Measurements from ENCODE around the gene CREB3L2. TPM values are rescaled to one million over a fixed set of nuclear protein-coding genes. Genes with fewer than 3 reads are reported as not detected.

The CREB3L2 gene
- total and polyA plus RNA-seq, 2 donors (not counting 1 experiment from before 2014, with no cell fraction given): 39.3 to 63.7 TPM

GRCh38 chr7:137948083-137948844 is 53.6 kb downstream of the CREB3L2 start:
- no peaks in the 10 kb centered on the region for H3K27me3 ChIP-seq (ENCODE audit: control insufficient read depth, insufficient read depth, low read length)
- no peak overlapping the region for H3K27ac ChIP-seq (ENCODE audit: insufficient read depth, low read length)
- H3K9me3 ChIP-seq (ENCODE audit: control insufficient read depth, insufficient read depth, low read depth, low read length): no peaks in the 10 kb centered on the region
- H3K4me2 ChIP-seq (ENCODE audit: extremely low read depth, insufficient read depth, low read length): no peak overlapping the region
- peaks cover 11% of the 10 kb centered on the region for H3K4me1 ChIP-seq (ENCODE audit: control insufficient read depth, extremely low read depth, insufficient read depth, low read length)
- DNase-seq (ENCODE audit: low read depth in 2 of 2): no peak
- H3K79me2 ChIP-seq (ENCODE audit: control insufficient read depth, insufficient read depth, low read length): peaks cover 65% of the 10 kb centered on the region
- H2AFZ ChIP-seq (ENCODE audit: low read length): no peak overlapping the region
- TF ChIP-seq EZH2 (IDR thresholded peaks at IDR 0.05; ENCODE audit: low read length, missing control alignments): no peak
- TF ChIP-seq CTCF (conservative IDR thresholded peaks at IDR 0.05 in 1 of 2, IDR thresholded peaks at IDR 0.05 in 1 of 2; ENCODE audit: low read depth in 1 of 2, low read length in 2 of 2): no peak
- no peak overlapping the region for H3K4me3 ChIP-seq (replicated peaks in 1 of 4; ENCODE audit: control extremely low read depth in 1 of 4, insufficient read depth in 1 of 4, low read depth in 3 of 4, low read length in 4 of 4)
- peaks cover 2% of the 10 kb centered on the region for H3K36me3 ChIP-seq (ENCODE audit: control insufficient read depth, insufficient read depth, low read length)
- no peak overlapping the region for H3K9ac ChIP-seq (ENCODE audit: insufficient read depth, low read length)
- no peaks in the 10 kb centered on the region for H4K20me1 ChIP-seq (ENCODE audit: control insufficient read depth, extremely low read depth, insufficient read depth, low read length)

- no peaks in the 10 kb centered on the region for H3K27me3 ChIP-seq (ENCODE audit: control insufficient read depth, insufficient read depth, low read length)
- peaks cover 10% of the 10 kb centered on the region for H3K4me1 ChIP-seq (ENCODE audit: control insufficient read depth, extremely low read depth, insufficient read depth, low read length)
- no peaks in the 10 kb centered on the region for H3K9me3 ChIP-seq (ENCODE audit: control insufficient read depth, insufficient read depth, low read depth, low read length)
- peaks cover 63% of the 10 kb centered on the region for H3K79me2 ChIP-seq (ENCODE audit: control insufficient read depth, insufficient read depth, low read length)
- no peak overlapping the region for H3K27ac ChIP-seq (ENCODE audit: insufficient read depth, low read length)
- no peak overlapping the region for H3K4me3 ChIP-seq (replicated peaks in 1 of 4; ENCODE audit: control extremely low read depth in 1 of 4, insufficient read depth in 1 of 4, low read depth in 3 of 4, low read length in 4 of 4)
- peaks cover 2% of the 10 kb centered on the region for H3K36me3 ChIP-seq (ENCODE audit: control insufficient read depth, insufficient read depth, low read length)
- TF ChIP-seq EZH2 (IDR thresholded peaks at IDR 0.05; ENCODE audit: low read length, missing control alignments) (no peak), CTCF (conservative IDR thresholded peaks at IDR 0.05 in 1 of 2, IDR thresholded peaks at IDR 0.05 in 1 of 2; ENCODE audit: low read depth in 1 of 2, low read length in 2 of 2) (no peak)
- no peak overlapping the region for H3K9ac ChIP-seq (ENCODE audit: insufficient read depth, low read length)
- no peak overlapping the region for H3K4me2 ChIP-seq (ENCODE audit: extremely low read depth, insufficient read depth, low read length)
- DNase-seq (ENCODE audit: low read depth in 2 of 2): no peak
- no peaks in the 10 kb centered on the region for H4K20me1 ChIP-seq (ENCODE audit: control insufficient read depth, extremely low read depth, insufficient read depth, low read length)
- H2AFZ ChIP-seq (ENCODE audit: low read length): no peak overlapping the region
These were observed 54.8 kb downstream of the CREB3L2 start for GRCh38 chr7:137947046-137947445.

DNA sequence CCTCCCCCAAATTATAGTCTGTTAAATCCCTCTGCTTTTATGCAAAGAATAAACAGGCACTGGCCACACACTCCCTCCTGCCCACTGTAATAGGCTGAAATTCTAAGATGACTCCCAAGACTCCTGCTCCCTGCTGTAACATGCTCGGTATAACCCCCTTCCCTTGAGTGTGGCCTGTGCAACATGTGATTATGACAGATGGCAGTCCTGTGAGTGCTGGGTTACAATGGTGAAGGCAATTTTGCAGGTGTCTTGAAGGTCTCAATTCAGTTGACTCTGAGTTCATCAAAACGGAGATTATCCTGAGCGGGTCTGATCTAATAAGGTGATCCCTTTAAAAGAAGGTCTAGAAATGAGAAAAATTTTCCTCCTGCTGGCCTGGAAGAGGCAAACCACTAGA is 55.9 kb downstream of the CREB3L2 start:
- Histone ChIP-seq H3K4me3 (replicated peaks in 1 of 4; ENCODE audit: control extremely low read depth in 1 of 4, insufficient read depth in 1 of 4, low read depth in 3 of 4, low read length in 4 of 4) (no peak overlapping the region), H3K9ac (ENCODE audit: insufficient read depth, low read length) (no peak overlapping the region), H3K79me2 (ENCODE audit: control insufficient read depth, insufficient read depth, low read length) (peaks cover 64% of the 10 kb centered on the region), H4K20me1 (ENCODE audit: control insufficient read depth, extremely low read depth, insufficient read depth, low read length) (no peaks in the 10 kb centered on the region), H3K4me1 (ENCODE audit: control insufficient read depth, extremely low read depth, insufficient read depth, low read length) (peaks cover 10% of the 10 kb centered on the region), H2AFZ (ENCODE audit: low read length) (no peak overlapping the region), H3K9me3 (ENCODE audit: control insufficient read depth, insufficient read depth, low read depth, low read length) (no peaks in the 10 kb centered on the region), H3K27me3 (ENCODE audit: control insufficient read depth, insufficient read depth, low read length) (no peaks in the 10 kb centered on the region), H3K36me3 (ENCODE audit: control insufficient read depth, insufficient read depth, low read length) (peaks cover 2% of the 10 kb centered on the region), H3K4me2 (ENCODE audit: extremely low read depth, insufficient read depth, low read length) (no peak overlapping the region), H3K27ac (ENCODE audit: insufficient read depth, low read length) (no peak overlapping the region)
- TF ChIP-seq CTCF (conservative IDR thresholded peaks at IDR 0.05 in 1 of 2, IDR thresholded peaks at IDR 0.05 in 1 of 2; ENCODE audit: low read depth in 1 of 2, low read length in 2 of 2) (no peak), EZH2 (IDR thresholded peaks at IDR 0.05; ENCODE audit: low read length, missing control alignments) (no peak)
- no peak for DNase-seq (ENCODE audit: low read depth in 2 of 2)

Data from fibroblast of lung (primary cell).